ENCODE data around the gene AHI1.

The AHI1 gene

DNA sequence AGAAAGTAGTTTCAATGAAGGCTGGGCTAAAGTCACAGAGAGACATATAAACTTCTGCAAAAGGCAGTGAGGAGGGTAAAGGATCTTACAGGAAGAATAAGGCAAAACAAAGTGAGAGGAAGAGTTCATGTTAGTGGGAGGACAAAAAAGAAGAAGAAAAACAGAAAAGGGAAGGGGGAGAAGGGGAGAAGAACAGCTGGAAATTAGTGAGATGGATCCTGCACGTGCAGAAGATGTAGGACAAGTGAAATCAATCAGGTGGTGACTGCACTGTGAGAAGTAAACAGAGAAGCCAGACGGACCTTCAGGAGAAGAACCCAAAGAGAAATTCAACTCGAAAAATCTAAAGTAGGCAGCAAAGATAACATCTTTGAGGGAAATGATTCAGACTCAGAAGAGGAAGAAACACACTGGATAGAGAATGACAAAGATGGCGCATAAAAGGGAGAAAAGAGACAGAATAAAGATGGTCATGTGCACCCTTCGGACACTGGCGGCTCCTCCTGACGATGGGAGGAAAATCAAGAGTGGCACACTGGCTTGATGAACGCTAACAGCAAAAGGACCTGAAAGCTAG lies 210.5 kb downstream of the AHI1 start:
- no peak overlapping the region for H3K4me3 ChIP-seq (ENCODE audit: severe bottlenecking)
- H3K9me3 ChIP-seq (ENCODE audit: severe bottlenecking) = no peaks in the 10 kb centered on the region
- TF ChIP-seq, protein P1, sequence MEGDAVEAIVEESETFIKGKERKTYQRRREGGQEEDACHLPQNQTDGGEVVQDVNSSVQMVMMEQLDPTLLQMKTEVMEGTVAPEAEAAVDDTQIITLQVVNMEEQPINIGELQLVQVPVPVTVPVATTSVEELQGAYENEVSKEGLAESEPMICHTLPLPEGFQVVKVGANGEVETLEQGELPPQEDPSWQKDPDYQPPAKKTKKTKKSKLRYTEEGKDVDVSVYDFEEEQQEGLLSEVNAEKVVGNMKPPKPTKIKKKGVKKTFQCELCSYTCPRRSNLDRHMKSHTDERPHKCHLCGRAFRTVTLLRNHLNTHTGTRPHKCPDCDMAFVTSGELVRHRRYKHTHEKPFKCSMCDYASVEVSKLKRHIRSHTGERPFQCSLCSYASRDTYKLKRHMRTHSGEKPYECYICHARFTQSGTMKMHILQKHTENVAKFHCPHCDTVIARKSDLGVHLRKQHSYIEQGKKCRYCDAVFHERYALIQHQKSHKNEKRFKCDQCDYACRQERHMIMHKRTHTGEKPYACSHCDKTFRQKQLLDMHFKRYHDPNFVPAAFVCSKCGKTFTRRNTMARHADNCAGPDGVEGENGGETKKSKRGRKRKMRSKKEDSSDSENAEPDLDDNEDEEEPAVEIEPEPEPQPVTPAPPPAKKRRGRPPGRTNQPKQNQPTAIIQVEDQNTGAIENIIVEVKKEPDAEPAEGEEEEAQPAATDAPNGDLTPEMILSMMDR (IDR thresholded peaks at IDR 0.05; ENCODE audit: poor library complexity, severe bottlenecking) = no peak

DNA sequence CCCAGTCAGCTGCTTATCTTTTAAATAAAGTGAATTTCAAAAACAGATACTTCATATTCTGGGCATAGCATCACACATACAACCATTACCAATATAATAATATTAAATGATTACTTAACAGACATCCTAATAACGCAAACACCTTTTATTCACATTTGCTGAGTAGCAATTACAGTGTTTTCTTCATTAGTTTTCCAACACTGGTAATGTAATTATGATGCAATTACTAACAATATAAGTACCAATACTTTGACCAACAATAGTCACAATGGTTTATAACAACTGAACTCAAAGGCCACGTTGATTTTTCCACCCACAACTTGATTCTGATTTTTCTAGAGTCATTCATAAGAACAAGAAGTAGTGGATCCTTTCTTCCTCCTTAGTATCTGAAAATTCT lies 212.4 kb downstream of the AHI1 start:
- Histone ChIP-seq H3K27me3 (ENCODE audit: insufficient read depth, poor library complexity, severe bottlenecking) (no peaks in the 10 kb centered on the region), H3K9me3 (ENCODE audit: severe bottlenecking) (no peaks in the 10 kb centered on the region), H3K4me1 (ENCODE audit: insufficient read depth, poor library complexity, severe bottlenecking) (peaks cover 5% of the 10 kb centered on the region), H3K36me3 (ENCODE audit: low read depth) (no peaks in the 10 kb centered on the region; the same call in 1 of the 2 replicates), H3K27ac (ENCODE audit: poor library complexity, severe bottlenecking) (no peak overlapping the region), H3K4me3 (ENCODE audit: severe bottlenecking) (no peak overlapping the region)
- TF ChIP-seq, protein P1 (IDR thresholded peaks at IDR 0.05; ENCODE audit: poor library complexity, severe bottlenecking) = no peak
- ATAC-seq (ENCODE audit: low read depth) (no peak), DNase-seq (ENCODE audit: low spot score) (no peak)

More for the DNA sequence above, 210.5 kb downstream of the AHI1 start:
- no peaks in the 10 kb centered on the region; the same call in 1 of the 2 replicates for H3K36me3 ChIP-seq (ENCODE audit: low read depth)
- H3K27ac ChIP-seq (ENCODE audit: poor library complexity, severe bottlenecking) = no peak overlapping the region
- H3K27me3 ChIP-seq (ENCODE audit: insufficient read depth, poor library complexity, severe bottlenecking) = no peaks in the 10 kb centered on the region
- DNase-seq (ENCODE audit: low spot score) = no peak
- ATAC-seq (ENCODE audit: low read depth) = no peak
- H3K4me1 ChIP-seq (ENCODE audit: insufficient read depth, poor library complexity, severe bottlenecking) = no peaks in the 10 kb centered on the region

DNA sequence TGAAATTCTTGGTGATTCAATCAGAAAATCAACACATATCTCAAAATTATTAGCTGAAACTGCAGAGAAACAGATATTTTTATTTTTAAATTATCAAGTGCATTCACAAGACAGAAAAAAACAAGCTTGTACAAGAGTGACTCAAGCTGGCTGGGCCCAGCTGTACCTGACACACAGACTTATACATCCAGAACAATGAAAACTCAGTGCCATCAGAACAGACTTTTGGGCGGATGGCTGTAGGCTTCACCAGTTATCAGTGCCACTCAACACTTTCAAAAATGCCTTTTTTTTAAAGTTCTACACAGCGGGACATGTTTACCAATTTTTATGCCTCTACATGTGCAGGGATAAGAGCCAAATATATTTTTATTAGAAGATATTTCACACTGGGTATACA lies 213.6 kb downstream of the AHI1 start:
- no peak for ATAC-seq (ENCODE audit: low read depth)
- Histone ChIP-seq H3K27ac (ENCODE audit: poor library complexity, severe bottlenecking) (no peak overlapping the region), H3K27me3 (ENCODE audit: insufficient read depth, poor library complexity, severe bottlenecking) (no peaks in the 10 kb centered on the region), H3K4me1 (ENCODE audit: insufficient read depth, poor library complexity, severe bottlenecking) (peaks cover 5% of the 10 kb centered on the region), H3K9me3 (ENCODE audit: severe bottlenecking) (no peaks in the 10 kb centered on the region), H3K4me3 (ENCODE audit: severe bottlenecking) (no peak overlapping the region), H3K36me3 (ENCODE audit: low read depth) (no peaks in the 10 kb centered on the region; the same call in 1 of the 2 replicates)
- DNase-seq (ENCODE audit: low spot score) = no peak
- TF ChIP-seq, protein P1 (IDR thresholded peaks at IDR 0.05; ENCODE audit: poor library complexity, severe bottlenecking) = no peak

DNA sequence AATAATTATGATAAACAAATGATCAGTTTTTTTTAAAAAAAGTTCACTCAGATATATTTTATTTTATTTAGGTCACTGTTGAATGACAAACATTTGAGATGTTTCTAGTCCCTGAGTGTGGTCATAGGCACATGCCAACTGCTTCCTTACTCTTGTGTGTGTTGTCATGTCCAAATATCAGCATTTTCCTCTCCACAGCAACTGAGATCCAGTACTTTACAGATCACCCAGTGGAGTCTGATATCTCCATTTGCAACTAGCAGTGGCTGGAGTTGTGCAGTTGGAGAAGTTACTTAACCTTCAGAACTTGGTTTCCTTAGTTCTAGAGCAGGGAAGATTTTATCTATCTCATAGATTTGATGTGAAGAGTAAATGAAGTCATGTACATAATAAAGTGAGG lies 215.1 kb downstream of the AHI1 start:
- no peaks in the 10 kb centered on the region for H3K27me3 ChIP-seq (ENCODE audit: insufficient read depth, poor library complexity, severe bottlenecking)
- TF ChIP-seq, protein P1 (IDR thresholded peaks at IDR 0.05; ENCODE audit: poor library complexity, severe bottlenecking) = no peak
- no peak for DNase-seq (ENCODE audit: low spot score)
- H3K27ac ChIP-seq (ENCODE audit: poor library complexity, severe bottlenecking) = no peak overlapping the region
- no peak for ATAC-seq (ENCODE audit: low read depth)
- peaks cover 5% of the 10 kb centered on the region for H3K4me1 ChIP-seq (ENCODE audit: insufficient read depth, poor library complexity, severe bottlenecking)
- no peaks in the 10 kb centered on the region; the same call in 1 of the 2 replicates for H3K36me3 ChIP-seq (ENCODE audit: low read depth)
- no peaks in the 10 kb centered on the region for H3K9me3 ChIP-seq (ENCODE audit: severe bottlenecking)
- H3K4me3 ChIP-seq (ENCODE audit: severe bottlenecking) = no peak overlapping the region

DNA sequence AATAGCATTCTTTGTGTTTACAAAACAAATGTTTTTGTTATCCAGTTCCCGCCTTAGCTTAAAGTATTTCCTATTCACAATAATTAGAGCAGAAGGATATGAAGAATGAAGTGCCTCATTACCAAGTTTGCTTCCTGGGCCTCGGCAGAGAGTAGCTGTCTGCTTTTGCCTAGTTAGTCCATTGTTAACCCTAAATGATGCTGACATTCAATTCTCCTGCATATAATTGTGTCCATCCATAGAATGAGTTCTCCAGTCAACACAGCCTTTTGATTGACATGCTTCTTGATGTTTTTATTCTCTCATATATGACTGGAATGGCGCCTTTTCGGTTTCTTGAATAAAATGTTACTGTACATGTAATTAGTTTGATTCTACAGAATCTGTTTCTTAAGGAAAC lies 215.6 kb downstream of the AHI1 start:
- DNase-seq (ENCODE audit: low spot score) = no peak
- H3K4me1 ChIP-seq (ENCODE audit: insufficient read depth, poor library complexity, severe bottlenecking) = peaks cover 5% of the 10 kb centered on the region
- TF ChIP-seq, protein P1 (IDR thresholded peaks at IDR 0.05; ENCODE audit: poor library complexity, severe bottlenecking) = no peak
- no peaks in the 10 kb centered on the region; the same call in 1 of the 2 replicates for H3K36me3 ChIP-seq (ENCODE audit: low read depth)
- H3K27ac ChIP-seq (ENCODE audit: poor library complexity, severe bottlenecking) = no peak overlapping the region
- H3K27me3 ChIP-seq (ENCODE audit: insufficient read depth, poor library complexity, severe bottlenecking) = no peaks in the 10 kb centered on the region
- no peak overlapping the region for H3K4me3 ChIP-seq (ENCODE audit: severe bottlenecking)
- no peaks in the 10 kb centered on the region for H3K9me3 ChIP-seq (ENCODE audit: severe bottlenecking)
- no peak for ATAC-seq (ENCODE audit: low read depth)
